ENCODE results near the gene TUFT1.

The TUFT1 gene

GRCh38 chr1:151539321-151540020, 638 bp upstream of the TUFT1 start:
- DNase-seq (ENCODE audit: low read depth) = no peak

GRCh38 chr1:151540982-151541377, 871 bp downstream of the TUFT1 start:
- DNase-seq (ENCODE audit: low read depth) = no peak

- no peak for DNase-seq (ENCODE audit: low read depth)
Observed at GRCh38 chr1:151541752-151542151, 1.6 kb downstream of the TUFT1 start.

- DNase-seq (ENCODE audit: low read depth) = no peak
Observed at GRCh38 chr1:151542710-151543129, 2.6 kb downstream of the TUFT1 start.

- no peak for DNase-seq (ENCODE audit: low read depth)
Observed at GRCh38 chr1:151545542-151545941, 5.4 kb downstream of the TUFT1 start.

DNA sequence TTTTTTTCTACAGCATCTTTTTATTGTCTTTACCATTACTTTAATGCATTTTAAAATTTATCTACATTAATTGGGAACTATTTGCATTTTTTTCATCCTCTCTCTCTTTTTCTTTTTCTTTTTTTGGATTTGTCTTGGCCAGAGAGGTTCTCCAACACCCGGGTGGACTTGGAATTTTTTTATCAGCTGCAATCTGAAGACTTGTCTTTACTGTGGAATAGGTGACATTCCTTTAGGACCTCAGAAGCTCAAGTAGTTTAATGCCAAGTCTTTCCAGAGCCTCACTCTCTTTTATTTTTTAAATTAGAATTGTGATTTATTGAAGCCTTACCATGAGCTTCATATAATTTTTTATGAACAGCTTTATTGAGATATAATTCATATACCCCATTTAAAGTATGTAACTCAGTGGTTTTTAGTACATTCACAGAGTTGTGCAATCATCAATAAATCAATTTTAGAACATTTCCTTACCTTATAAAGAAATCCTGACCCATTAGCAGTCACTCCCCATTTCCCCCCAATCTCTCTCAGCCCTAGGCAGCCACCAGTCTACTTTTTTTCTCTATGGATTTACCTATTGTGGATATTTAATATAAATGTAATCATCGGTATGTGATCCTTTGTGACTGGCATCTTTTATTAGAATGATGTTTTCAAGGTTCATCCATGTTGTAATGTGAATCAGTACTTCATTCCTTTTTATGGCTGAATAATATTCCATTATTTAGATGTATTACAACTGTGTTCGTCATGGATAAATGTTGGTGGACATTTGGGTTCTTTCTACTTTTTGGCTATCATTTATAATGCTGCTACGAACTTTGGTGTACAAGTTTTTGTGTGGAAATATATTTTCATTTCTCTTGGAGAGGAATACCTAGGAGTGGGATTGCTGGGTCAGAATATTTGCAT, 6.2 kb downstream of the TUFT1 start:
- DNase-seq (ENCODE audit: low read depth) = no peak

GRCh38 chr1:151547119-151547899, 7.2 kb downstream of the TUFT1 start:
- no peak for DNase-seq (ENCODE audit: low read depth)

GRCh38 chr1:151547900-151548230, 7.8 kb downstream of the TUFT1 start:
- DNase-seq (ENCODE audit: low read depth) = no peak

GRCh38 chr1:151549199-151549598, 9.1 kb downstream of the TUFT1 start:
- no peak for DNase-seq (ENCODE audit: low read depth)

DNA sequence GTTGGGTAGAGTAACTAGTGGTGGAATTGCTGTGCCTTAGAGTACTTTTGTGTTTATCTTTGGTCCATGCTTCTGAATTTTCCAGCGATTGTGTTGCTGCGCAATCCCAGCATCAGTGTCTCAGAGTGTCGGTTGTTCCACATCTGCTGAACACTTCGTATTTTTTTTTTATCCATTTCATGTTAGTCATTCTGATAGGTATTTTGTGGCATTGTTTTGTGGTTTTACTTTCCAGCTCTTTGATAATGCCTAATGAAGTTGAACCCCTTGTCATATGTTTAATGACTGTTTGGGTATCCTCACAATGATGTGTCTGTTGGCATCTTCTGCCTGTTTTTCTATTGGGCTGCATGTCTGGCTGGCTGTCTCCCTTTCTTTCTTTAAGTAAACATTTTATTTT, 13.6 kb downstream of the TUFT1 start:
- no peak for DNase-seq (ENCODE audit: low read depth)

DNA sequence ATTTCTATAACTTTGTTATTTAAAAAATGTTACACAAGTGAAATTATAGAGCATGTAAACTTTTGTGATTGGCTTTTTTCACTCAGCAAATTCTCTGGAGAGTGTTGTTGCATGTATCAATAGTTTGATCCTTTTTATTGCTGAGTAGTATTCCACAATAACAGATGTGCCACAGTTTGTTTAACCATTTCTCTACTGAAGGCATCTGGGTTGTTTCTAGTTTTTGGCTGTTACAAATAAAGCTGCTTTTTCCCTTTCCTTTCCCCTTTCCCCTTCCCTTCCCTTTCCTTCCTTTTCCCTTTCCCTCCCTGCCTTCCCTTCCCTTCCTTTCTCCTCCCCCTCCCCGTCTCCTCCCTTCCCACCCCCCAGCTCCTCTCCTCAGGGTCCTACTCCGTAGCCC, 15.9 kb downstream of the TUFT1 start:
- DNase-seq (ENCODE audit: low read depth) = no peak

- no peak for DNase-seq (ENCODE audit: low read depth)
Observed at GRCh38 chr1:151562661-151563060, 22.6 kb downstream of the TUFT1 start.

DNA sequence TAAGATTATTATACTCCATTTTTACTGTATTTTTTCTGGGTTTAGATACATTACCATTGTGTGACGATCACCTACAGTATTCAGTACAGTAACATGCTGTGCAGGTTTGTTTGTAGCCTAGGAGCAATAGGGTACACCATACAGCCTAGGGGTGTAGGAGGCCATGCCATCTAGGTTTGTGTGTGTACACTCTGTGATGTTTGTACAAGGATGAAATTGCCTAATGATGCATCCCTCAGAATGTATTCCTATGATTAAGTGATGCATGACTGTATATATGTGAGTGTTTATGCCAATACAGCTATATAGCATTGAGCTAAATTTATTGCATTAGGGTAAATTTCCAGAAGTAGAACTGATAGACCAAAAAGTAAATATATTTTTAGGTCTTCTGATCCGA, 23.3 kb downstream of the TUFT1 start:
- no peak for DNase-seq (ENCODE audit: low read depth)

- DNase-seq (ENCODE audit: low read depth) = no peak
Observed at GRCh38 chr1:151565502-151566189, 25.5 kb downstream of the TUFT1 start.

- no peak for DNase-seq (ENCODE audit: low read depth)
Observed at GRCh38 chr1:151568626-151569088, 28.5 kb downstream of the TUFT1 start.

DNA sequence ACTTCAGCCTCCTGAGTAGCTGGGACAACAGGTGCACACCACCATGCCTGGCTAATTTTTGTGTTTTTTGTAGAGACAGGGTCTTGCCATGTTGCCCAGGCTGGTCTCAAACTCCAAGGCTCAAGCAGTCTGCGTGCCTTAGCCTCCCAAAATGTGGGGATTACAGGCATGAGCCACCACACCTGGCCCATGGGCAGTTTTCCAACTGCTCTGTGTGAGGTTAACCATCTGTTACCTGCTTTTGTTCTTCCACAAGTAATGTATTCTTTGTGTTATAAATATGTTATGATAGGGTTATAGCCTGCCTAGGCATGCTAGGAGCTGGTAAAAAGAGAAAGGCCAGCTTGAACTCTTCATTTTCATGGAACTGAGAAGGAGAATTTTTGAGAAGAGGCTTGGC, 30.7 kb downstream of the TUFT1 start:
- DNase-seq (ENCODE audit: low read depth) = no peak

DNA sequence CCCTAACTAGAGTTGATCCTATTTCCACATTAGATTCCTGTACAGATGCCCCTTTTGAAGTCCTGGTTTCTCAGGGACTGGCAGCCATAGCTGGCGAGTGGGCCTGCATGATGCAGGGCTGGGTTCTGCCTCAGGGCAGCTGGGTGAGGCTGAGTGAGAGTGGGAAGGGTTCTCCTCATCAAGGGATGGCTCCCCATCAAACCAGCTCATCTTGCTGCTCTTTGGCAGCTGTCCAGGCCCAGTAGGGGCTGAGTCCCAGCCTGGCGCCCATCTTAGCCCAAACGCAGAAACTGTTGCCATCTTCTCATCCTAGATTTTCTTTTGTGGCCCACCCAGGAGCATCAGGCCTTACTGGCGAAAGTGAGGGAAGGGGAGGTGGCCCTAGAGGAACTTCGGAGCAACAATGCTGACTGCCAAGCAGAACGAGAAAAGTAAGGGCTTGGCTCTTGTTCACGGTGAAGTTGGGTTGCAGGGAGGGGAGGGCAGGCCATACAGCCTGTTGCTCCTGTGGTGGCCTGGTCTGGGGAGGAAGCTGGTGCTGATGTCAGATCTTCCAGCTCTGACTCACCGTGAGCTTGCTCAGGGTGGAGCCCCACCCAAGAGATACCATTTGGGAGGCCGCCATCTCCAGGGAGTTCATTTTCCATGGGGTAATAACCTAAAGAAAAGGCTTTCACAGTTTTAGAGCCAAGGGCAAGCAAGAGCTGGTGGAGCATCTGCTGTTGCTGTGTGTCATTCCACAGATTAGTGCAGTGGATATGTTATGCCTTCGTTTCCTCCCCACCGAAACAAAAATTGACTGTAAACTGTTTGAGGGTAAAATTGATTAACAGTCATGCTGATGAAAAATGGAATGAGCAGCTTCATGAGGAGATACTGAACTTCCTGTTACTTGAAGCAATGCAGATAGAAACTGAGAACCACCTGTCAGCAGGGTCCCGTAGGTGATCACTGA, 34.7 kb downstream of the TUFT1 start:
- DNase-seq (ENCODE audit: low read depth) = no peak

DNA sequence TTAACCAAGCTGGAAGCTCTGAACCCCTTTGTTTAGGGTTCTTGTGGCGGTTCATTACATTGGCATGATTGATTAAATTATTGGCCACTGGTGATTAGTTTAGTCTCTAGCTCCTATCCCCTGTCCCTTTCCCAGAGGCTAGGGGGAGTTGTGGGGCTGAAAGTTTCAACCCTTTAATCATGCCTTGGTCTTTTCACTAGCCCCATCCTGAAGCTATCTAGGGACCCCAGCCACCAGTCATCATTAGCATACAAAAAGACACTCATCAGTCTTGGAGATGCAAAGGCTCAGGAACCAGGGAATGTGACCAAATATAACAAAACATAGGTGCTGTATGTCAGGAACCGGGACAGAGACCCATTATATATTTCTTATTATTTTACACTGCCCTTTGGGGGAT, 37.1 kb downstream of the TUFT1 start:
- no peak for DNase-seq (ENCODE audit: low read depth)

DNA sequence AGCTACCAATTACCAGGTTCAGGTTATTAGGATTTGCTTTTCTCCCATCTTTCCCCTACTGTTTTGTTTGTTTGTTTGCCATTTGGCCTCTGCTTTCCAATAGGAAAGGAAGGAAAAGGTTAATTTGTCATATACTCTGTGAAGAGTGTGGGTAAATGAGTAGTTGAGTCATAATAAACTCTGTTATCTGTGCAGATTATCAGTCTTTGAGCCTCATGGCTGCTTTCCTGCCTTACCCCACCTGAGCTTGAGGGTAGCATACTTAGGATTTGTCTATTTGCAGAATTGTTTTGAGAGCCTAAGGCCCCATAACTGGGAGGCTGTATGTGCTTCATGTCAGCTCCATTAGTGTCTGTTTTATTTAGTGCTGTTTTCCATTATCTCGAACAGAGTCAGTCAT, 38.8 kb downstream of the TUFT1 start:
- DNase-seq (ENCODE audit: low read depth) = no peak

DNA sequence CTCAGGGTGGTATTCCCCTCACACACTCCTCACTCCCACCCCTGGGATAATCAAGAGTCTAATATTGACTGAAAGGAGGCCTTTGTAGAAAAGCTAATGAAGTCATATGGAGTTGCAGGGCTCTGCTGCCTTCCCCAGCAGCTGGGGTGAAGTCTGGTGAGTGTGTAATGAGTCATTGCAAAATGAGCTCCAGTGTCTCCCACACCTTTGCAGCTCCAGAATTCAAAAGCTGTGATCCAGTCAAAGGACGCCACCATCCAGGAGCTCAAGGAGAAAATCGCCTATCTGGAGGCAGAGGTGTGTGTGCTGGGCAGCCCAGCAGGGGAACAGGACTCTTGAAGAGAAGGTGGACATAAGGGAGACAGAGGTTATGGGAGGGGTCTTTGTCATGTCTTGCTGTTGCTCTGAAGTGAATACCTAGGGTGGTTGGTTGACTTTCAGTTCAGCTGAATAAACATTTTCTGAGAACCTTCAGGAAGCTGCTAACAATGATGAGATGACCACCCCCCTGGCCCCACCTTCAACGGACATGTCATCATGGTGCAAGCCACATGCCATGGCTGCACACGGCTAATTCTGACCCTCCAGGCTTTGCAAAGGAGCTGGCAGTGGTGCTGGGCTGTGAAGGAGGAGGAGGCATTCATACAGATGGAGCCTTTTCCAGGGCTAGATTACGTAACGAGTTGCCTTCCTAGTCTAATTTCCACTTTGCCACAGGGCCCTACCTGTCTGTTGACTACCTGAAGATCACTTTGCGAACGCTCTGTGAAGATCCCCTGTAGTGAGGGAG, 39.5 kb downstream of the TUFT1 start:
- DNase-seq (ENCODE audit: low read depth) = no peak
